Keratinocyte (primary cell): Measurements from ENCODE around the gene CREB1.

Experiments used
- EZH2 ChIP-seq: IDR thresholded peaks from one replicate; pipeline ENCODE4 v1.6.1; 2012; ENCODE audit warnings: inconsistent platforms, mild to moderate bottlenecking, low read length, moderate library complexity
- TF ChIP-seq, protein P1 (sequence below), 3 experiments: IDR thresholded peaks in 1 of 3; conservative IDR thresholded peaks in 1 of 3; optimal IDR thresholded peaks in 1 of 3; 2 replicates in 2 of 3; 3 replicates in 1 of 3; pipeline versions ENCODE3 to v1.5.1; 2011; ENCODE audit warnings: low read length in 3 of 3, mild to moderate bottlenecking in 3 of 3, moderate library complexity in 2 of 3, control low read depth in 1 of 3, inconsistent platforms in 1 of 3; ENCODE audit not compliant: insufficient read depth in 2 of 3; ENCODE audit errors: extremely low read depth in 1 of 3

DNA sequence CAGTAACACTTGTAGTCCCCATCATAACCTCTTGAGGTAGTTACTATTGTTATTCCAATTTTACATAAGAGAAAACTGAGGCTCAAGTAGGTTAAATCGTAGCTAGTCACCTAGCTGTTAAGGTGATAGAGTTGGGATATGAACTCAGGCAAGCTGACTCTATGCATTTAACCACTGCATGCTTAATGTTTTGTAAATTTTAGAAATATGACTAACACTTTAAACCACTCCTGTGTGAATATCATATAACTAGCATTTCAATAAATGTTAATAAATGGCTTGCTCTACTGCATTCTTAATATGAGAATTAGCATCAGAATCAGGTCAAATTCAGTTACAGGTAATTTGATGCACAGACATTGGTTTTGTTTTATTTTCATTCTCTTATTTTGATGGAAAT lies 35.6 kb upstream of the CREB1 start:
- TF ChIP-seq, protein P1, sequence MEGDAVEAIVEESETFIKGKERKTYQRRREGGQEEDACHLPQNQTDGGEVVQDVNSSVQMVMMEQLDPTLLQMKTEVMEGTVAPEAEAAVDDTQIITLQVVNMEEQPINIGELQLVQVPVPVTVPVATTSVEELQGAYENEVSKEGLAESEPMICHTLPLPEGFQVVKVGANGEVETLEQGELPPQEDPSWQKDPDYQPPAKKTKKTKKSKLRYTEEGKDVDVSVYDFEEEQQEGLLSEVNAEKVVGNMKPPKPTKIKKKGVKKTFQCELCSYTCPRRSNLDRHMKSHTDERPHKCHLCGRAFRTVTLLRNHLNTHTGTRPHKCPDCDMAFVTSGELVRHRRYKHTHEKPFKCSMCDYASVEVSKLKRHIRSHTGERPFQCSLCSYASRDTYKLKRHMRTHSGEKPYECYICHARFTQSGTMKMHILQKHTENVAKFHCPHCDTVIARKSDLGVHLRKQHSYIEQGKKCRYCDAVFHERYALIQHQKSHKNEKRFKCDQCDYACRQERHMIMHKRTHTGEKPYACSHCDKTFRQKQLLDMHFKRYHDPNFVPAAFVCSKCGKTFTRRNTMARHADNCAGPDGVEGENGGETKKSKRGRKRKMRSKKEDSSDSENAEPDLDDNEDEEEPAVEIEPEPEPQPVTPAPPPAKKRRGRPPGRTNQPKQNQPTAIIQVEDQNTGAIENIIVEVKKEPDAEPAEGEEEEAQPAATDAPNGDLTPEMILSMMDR (optimal IDR thresholded peaks at IDR 0.05 in 1 of 3, IDR thresholded peaks at IDR 0.05 in 1 of 3, conservative IDR thresholded peaks at IDR 0.05 in 1 of 3; ENCODE audit: extremely low read depth in 1 of 3, insufficient read depth in 2 of 3, low read length in 3 of 3) = no peak
- no peak for TF ChIP-seq EZH2
